Type B pancreatic cell (in vitro differentiated cells): ENCODE data around the gene SAP130. TPM values are rescaled to one million over a fixed set of nuclear protein-coding genes. Genes with fewer than 3 reads are reported as not detected.

Source experiments
- DNase-seq: peaks from one replicate; pipeline ENCODE4 v3.0.0; 2021; ENCODE audit warnings: mixed read lengths; ENCODE audit not compliant: unreplicated experiment; ENCODE audit errors: extremely low spot score
- H3K27ac Mint-ChIP-seq: 2 replicates; pipeline ENCODE4 v1.8.0; 2021; ENCODE audit warnings: mild to moderate bottlenecking, mixed read lengths
- H3K27me3 Mint-ChIP-seq: 2 replicates; pipeline ENCODE4 v1.8.0; 2021; ENCODE audit warnings: mixed read lengths
- H3K36me3 Mint-ChIP-seq: 2 replicates; pipeline ENCODE4 v1.8.0; 2021; ENCODE audit warnings: mixed read lengths
- H3K4me1 Mint-ChIP-seq: one replicate; pipeline ENCODE4 v1.8.0; 2021; ENCODE audit warnings: mixed read lengths; ENCODE audit not compliant: unreplicated experiment
- H3K4me3 Mint-ChIP-seq: 2 replicates; pipeline ENCODE4 v1.8.0; 2021; ENCODE audit warnings: mild to moderate bottlenecking, mixed read lengths
- H3K9me3 Mint-ChIP-seq: 2 replicates; pipeline ENCODE4 v1.8.0; 2021; ENCODE audit warnings: mixed read lengths
- total RNA-seq: library from RNA; stranded (reverse); gene quantifications from 2 replicates; pipeline ENCODE4 v1.2.1, GENCODE V29; 2021; ENCODE audit warnings: low replicate concordance
- TF ChIP-seq, protein P1 (sequence below): fragments of 200-600 bp; sonication (generic); conservative IDR thresholded peaks from 2 replicates; pipeline ENCODE4 v1.5.0; 2021; ENCODE audit warnings: antibody characterized with exemption, mild to moderate bottlenecking

Gene SAP130
- total RNA-seq, 1 donor from 2014 or later = 41.9 TPM

GRCh38 chr2:127985735-127986134, 42.1 kb downstream of the SAP130 start:
- Mint-ChIP-seq H3K4me3 (no peak overlapping the region), H3K9me3 (no peaks in the 10 kb centered on the region), H3K36me3 (peaks cover 28% of the 10 kb centered on the region), H3K27me3 (no peaks in the 10 kb centered on the region), H3K27ac (no peak overlapping the region), H3K4me1 (no peaks in the 10 kb centered on the region)
- TF ChIP-seq, protein P1, sequence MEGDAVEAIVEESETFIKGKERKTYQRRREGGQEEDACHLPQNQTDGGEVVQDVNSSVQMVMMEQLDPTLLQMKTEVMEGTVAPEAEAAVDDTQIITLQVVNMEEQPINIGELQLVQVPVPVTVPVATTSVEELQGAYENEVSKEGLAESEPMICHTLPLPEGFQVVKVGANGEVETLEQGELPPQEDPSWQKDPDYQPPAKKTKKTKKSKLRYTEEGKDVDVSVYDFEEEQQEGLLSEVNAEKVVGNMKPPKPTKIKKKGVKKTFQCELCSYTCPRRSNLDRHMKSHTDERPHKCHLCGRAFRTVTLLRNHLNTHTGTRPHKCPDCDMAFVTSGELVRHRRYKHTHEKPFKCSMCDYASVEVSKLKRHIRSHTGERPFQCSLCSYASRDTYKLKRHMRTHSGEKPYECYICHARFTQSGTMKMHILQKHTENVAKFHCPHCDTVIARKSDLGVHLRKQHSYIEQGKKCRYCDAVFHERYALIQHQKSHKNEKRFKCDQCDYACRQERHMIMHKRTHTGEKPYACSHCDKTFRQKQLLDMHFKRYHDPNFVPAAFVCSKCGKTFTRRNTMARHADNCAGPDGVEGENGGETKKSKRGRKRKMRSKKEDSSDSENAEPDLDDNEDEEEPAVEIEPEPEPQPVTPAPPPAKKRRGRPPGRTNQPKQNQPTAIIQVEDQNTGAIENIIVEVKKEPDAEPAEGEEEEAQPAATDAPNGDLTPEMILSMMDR = no peak
- no peak for DNase-seq

DNA sequence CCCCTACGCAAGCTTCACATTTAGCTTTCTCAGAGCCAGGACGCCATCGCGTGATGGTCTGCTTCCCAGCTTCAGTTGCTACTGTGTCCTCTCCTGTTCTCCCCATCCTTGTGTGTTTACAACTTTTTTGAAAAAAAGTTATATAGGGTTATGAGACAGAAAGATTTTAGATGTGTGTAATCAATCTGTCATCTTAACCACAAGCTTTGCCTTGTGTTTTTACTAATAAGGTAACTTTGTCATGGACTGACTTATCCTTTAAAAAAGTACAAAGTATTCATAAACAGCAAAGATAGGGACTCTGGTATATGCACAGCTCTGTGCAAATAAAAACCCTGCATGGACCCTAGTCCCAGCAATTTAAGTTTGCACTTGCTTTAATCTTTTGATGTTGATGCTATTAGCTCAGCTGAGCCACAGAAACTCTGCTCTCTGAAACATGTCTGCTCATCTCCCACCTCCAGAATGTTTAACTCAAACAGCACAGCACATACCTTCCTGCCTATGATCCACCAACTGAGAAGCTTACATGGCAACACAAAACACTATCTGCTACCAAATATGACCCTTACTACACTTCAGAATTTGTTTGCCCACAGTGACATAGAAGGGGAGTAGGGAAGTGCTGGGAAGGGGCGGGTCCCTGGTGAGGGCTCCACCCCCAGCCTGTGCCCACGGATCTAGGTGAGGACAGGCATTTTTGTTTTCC, 42.7 kb downstream of the SAP130 start:
- Mint-ChIP-seq H3K36me3 (peaks cover 31% of the 10 kb centered on the region), H3K4me1 (no peaks in the 10 kb centered on the region), H3K9me3 (no peaks in the 10 kb centered on the region), H3K27me3 (no peaks in the 10 kb centered on the region), H3K4me3 (no peak overlapping the region), H3K27ac (no peak overlapping the region)
- no peak for DNase-seq
- TF ChIP-seq, protein P1 = no peak

DNA sequence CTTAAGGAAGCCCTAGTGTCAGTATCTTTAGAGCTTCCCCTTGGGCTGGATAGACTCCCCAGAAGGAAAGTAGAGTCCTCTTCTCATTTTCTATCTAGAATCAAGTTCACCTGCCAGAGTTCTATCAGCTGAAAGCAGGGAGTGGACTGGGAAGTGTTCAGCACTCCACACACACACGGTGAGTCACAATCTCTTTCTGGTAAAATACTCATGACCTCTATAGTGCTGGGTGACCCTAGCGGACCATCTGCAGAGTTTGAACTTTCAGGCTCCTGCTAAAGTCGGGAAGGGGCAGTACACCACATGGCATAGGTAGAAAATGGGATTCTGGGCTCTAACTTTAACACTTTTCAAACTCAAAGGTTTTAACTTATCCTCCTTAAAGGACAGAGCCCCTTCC, 43.3 kb downstream of the SAP130 start:
- H3K27ac Mint-ChIP-seq = no peak overlapping the region
- TF ChIP-seq, protein P1 = no peak
- H3K4me3 Mint-ChIP-seq = no peak overlapping the region
- no peaks in the 10 kb centered on the region for H3K27me3 Mint-ChIP-seq
- H3K4me1 Mint-ChIP-seq = no peaks in the 10 kb centered on the region
- no peak for DNase-seq
- H3K36me3 Mint-ChIP-seq = peaks cover 32% of the 10 kb centered on the region
- H3K9me3 Mint-ChIP-seq = no peaks in the 10 kb centered on the region

- no peak overlapping the region for H3K27ac Mint-ChIP-seq
- H3K9me3 Mint-ChIP-seq = no peaks in the 10 kb centered on the region
Observed at GRCh38 chr2:127969446-127969845, 58.4 kb downstream of the SAP130 start.

DNA sequence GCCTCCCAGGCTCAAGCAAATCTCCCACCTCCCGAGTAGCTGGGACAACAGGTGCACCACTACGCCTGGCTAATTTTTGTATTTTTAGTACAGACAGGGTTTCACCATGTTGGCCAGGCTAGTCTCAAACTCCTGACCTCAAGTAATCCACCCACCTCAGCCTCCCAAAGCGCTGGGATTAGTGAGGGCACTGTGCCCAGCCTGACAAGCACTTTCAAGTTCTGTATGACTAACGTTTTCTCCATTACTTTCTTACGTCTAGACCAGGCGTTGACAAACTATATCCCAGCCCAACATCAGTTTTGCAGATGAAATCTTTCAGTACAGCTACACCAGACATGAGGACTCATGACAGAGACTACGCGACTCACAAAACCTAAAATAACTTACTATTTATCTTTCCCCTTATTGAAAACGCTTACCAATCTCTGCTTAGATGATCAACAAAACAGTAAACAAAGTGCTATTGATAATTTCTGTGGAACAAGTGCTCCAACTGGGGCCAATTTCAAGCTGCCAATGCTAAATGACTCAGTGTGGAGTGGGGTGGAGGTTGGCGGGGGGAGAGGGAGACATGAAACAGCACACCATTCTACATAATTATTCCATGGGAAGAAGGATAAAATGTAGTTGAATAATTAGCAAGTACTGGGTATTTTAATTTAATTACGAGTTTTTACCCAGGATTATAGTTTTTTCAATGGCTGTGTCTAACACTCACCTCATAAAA, 59.1 kb downstream of the SAP130 start:
- H3K36me3 Mint-ChIP-seq = peaks cover 32% of the 10 kb centered on the region
- no peaks in the 10 kb centered on the region for H3K4me1 Mint-ChIP-seq
- no peaks in the 10 kb centered on the region for H3K9me3 Mint-ChIP-seq
- TF ChIP-seq, protein P1 = no peak
- no peak for DNase-seq
- H3K27me3 Mint-ChIP-seq = no peaks in the 10 kb centered on the region
- no peak overlapping the region for H3K4me3 Mint-ChIP-seq
- no peak overlapping the region for H3K27ac Mint-ChIP-seq

More at GRCh38 chr2:127969446-127969845, 58.4 kb downstream of the SAP130 start:
- Mint-ChIP-seq H3K4me3 (no peak overlapping the region), H3K4me1 (no peaks in the 10 kb centered on the region), H3K27me3 (no peaks in the 10 kb centered on the region), H3K36me3 (peaks cover 34% of the 10 kb centered on the region)
- DNase-seq = no peak
- TF ChIP-seq, protein P1 = no peak
